NB4 (cell line): ENCODE results near the gene SOCS1.

ENCODE experiments used
- MYC ChIP-seq: IDR thresholded peaks from 2 replicates; pipeline ENCODE4 v1.6.1; 2011; ENCODE audit warnings: low read depth, low read length
- POLR2A ChIP-seq: IDR thresholded peaks from 2 replicates; pipeline ENCODE4 v1.6.1; 2011; ENCODE audit warnings: mild to moderate bottlenecking; ENCODE audit not compliant: insufficient read length; ENCODE audit errors: extremely low read depth
- TF ChIP-seq, protein P1 (sequence below): IDR thresholded peaks from one replicate; pipeline ENCODE4 v1.5.1; 2012; ENCODE audit warnings: low read depth, low read length
- TF ChIP-seq, protein P2 (sequence below): IDR thresholded peaks from 2 replicates; pipeline ENCODE4 v1.6.1; 2011; ENCODE audit warnings: low read depth, low read length

DNA sequence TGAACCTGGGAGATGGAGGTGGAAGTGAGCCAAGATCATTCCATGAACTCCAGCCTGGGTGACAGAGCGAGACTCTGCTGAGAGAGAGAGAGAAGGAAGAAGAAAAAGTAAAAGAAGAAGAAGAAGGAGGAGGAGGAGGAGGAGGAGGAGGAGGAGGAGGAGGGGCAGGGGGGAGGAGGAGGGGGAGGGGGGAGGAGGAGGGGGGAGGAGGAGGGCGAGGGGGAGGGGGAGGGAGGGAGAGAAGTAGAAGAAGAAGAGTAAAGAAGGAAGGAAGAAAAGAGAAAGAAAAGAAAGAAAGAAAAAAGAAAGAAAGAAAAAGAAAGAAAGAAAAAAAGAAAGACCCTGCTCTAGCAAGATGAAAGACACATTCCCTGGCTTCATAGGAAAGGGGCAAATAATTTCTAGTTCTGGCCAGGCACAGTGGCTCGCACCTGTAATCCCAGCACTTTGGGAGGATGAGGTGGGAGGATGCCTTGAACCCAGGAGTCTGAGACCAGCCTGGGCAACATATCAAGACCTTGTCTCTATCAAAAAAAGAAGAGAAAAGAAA, 23.6 kb downstream of the SOCS1 start:
- no peak for TF ChIP-seq POLR2A
- TF ChIP-seq, protein P1, sequence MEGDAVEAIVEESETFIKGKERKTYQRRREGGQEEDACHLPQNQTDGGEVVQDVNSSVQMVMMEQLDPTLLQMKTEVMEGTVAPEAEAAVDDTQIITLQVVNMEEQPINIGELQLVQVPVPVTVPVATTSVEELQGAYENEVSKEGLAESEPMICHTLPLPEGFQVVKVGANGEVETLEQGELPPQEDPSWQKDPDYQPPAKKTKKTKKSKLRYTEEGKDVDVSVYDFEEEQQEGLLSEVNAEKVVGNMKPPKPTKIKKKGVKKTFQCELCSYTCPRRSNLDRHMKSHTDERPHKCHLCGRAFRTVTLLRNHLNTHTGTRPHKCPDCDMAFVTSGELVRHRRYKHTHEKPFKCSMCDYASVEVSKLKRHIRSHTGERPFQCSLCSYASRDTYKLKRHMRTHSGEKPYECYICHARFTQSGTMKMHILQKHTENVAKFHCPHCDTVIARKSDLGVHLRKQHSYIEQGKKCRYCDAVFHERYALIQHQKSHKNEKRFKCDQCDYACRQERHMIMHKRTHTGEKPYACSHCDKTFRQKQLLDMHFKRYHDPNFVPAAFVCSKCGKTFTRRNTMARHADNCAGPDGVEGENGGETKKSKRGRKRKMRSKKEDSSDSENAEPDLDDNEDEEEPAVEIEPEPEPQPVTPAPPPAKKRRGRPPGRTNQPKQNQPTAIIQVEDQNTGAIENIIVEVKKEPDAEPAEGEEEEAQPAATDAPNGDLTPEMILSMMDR: no peak
- TF ChIP-seq, protein P2, sequence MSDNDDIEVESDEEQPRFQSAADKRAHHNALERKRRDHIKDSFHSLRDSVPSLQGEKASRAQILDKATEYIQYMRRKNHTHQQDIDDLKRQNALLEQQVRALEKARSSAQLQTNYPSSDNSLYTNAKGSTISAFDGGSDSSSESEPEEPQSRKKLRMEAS: no peak
- no peak for TF ChIP-seq MYC
